ENCODE results near the gene SH3RF1. TPM values are rescaled to one million over a fixed set of nuclear protein-coding genes. Genes with fewer than 3 reads are reported as not detected.

The SH3RF1 gene
- total and polyA plus RNA-seq, 4 donors, result 5.3 to 33.1 (median 16.3) TPM

GRCh38 chr4:169275180-169275579 lies 4.4 kb upstream of the SH3RF1 start:
- DNase-seq (no peak), ATAC-seq (ENCODE audit: insufficient read depth, low FRiP score) (no peak)
- Histone ChIP-seq H3K9ac (ENCODE audit: insufficient read depth in 1 of 2, low read length in 2 of 2) (no peak overlapping the region), H3K4me1 (ENCODE audit: control insufficient read depth in 5 of 5, insufficient read depth in 5 of 5, low read length in 5 of 5) (peaks cover 0 to 21% (median 7%) of the 10 kb centered on the region in 5 donors), H3K36me3 (ENCODE audit: control insufficient read depth in 4 of 4, insufficient read depth in 4 of 4, low read length in 4 of 4) (peaks cover 0 to 5% (median 0%) of the 10 kb centered on the region in 4 donors), H3K9me3 (ENCODE audit: control insufficient read depth in 4 of 4, insufficient read depth in 3 of 4, low read length in 3 of 4) (no peaks in the 10 kb centered on the region), H3K27me3 (ENCODE audit: control insufficient read depth in 3 of 3, insufficient read depth in 3 of 3, low read length in 2 of 3) (no peaks in the 10 kb centered on the region), H3K27ac (ENCODE audit: low read depth in 1 of 2, low read length in 1 of 2) (no peak overlapping the region), H3K4me3 (no peak overlapping the region)
- WGBS, 2 donors, result 50 to 53% methylated on average over 2 of the region's 2 CpGs
- no peak for TF ChIP-seq CTCF (IDR thresholded peaks at IDR 0.05; ENCODE audit: control extremely low read depth, extremely low read depth)

- Histone ChIP-seq H3K36me3 (ENCODE audit: control insufficient read depth in 4 of 4, insufficient read depth in 4 of 4, low read length in 4 of 4) (peaks cover 0 to 5% (median 0%) of the 10 kb centered on the region in 4 donors), H3K27ac (ENCODE audit: low read depth in 1 of 2, low read length in 1 of 2) (no peak overlapping the region), H3K9ac (ENCODE audit: insufficient read depth in 1 of 2, low read length in 2 of 2) (no peak overlapping the region), H3K9me3 (ENCODE audit: control insufficient read depth in 4 of 4, insufficient read depth in 3 of 4, low read length in 3 of 4) (no peaks in the 10 kb centered on the region), H3K4me3 (no peak overlapping the region), H3K4me1 (ENCODE audit: control insufficient read depth in 5 of 5, insufficient read depth in 5 of 5, low read length in 5 of 5) (peaks cover 0 to 21% (median 7%) of the 10 kb centered on the region in 5 donors), H3K27me3 (ENCODE audit: control insufficient read depth in 3 of 3, insufficient read depth in 3 of 3, low read length in 2 of 3) (no peaks in the 10 kb centered on the region)
- WGBS, 2 donors, result 76 to 77% methylated on average over 3 of the region's 3 CpGs
- TF ChIP-seq CTCF (IDR thresholded peaks at IDR 0.05; ENCODE audit: control extremely low read depth, extremely low read depth), result no peak
- DNase-seq, result no peak
- ATAC-seq (ENCODE audit: insufficient read depth, low FRiP score), result no peak
Measured at GRCh38 chr4:169274033-169274432, 3.3 kb upstream of the SH3RF1 start.

DNA sequence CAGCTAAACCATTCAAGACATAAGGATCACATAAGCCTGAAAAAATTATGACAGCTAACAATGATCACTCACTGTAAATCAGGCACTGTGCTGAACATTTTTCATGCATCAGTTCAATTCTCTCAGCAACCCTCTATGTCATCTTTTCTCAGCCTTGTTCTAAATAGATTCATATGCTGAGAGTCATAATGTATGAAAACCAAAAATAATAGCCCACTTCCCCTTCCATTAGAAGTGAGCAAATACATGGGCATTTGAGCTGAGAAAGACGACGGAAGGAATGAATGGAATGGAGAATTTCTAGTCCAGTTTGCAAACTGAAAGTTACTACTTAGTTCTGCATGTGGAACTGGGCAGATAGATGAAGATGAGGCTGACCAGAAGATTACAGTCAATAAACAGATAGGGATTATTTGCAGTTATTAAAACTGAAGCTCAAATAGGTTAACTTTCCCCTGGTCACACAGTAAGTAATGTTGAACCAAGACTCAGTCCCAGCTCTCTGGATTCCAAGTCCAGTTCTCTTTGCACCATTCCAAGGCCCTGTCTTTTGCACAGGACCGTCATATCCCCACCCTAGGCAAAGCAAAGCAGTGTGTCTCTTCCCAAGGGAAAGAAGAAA lies 1.6 kb upstream of the SH3RF1 start:
- ATAC-seq (ENCODE audit: insufficient read depth, low FRiP score) (no peak), DNase-seq (peak in 2 of 3 donors; percentile 34 to 44)
- H3K4me3 ChIP-seq, result no peak overlapping the region
- peaks cover 0 to 27% (median 9%) of the 10 kb centered on the region in 5 donors for H3K4me1 ChIP-seq (ENCODE audit: control insufficient read depth in 5 of 5, insufficient read depth in 5 of 5, low read length in 5 of 5)
- TF ChIP-seq CTCF (IDR thresholded peaks at IDR 0.05; ENCODE audit: control extremely low read depth, extremely low read depth), result no peak
- H3K27me3 ChIP-seq (ENCODE audit: control insufficient read depth in 3 of 3, insufficient read depth in 3 of 3, low read length in 2 of 3), result no peaks in the 10 kb centered on the region
- H3K36me3 ChIP-seq (ENCODE audit: control insufficient read depth in 4 of 4, insufficient read depth in 4 of 4, low read length in 4 of 4), result peaks cover 0 to 8% (median 2%) of the 10 kb centered on the region in 4 donors
- peak overlapping the region in 1 of 2 donors; percentile 27 for H3K27ac ChIP-seq (ENCODE audit: low read depth in 1 of 2, low read length in 1 of 2)
- 48% methylated on average over 3 of the region's 3 CpGs for WGBS, 2 donors
- H3K9ac ChIP-seq (ENCODE audit: insufficient read depth in 1 of 2, low read length in 2 of 2), result no peak overlapping the region
- H3K9me3 ChIP-seq (ENCODE audit: control insufficient read depth in 4 of 4, insufficient read depth in 3 of 4, low read length in 3 of 4), result no peaks in the 10 kb centered on the region

- peak overlapping the region; percentile 88 for H3K4me3 ChIP-seq
- peaks cover 0 to 8% (median 2%) of the 10 kb centered on the region in 4 donors for H3K36me3 ChIP-seq (ENCODE audit: control insufficient read depth in 4 of 4, insufficient read depth in 4 of 4, low read length in 4 of 4)
- WGBS, 2 donors, result 20 to 24% methylated on average over 11 of the region's 11 CpGs
- DNase-seq, result no peak
- peak overlapping the region in 1 of 2 donors; percentile 34 for H3K9ac ChIP-seq (ENCODE audit: insufficient read depth in 1 of 2, low read length in 2 of 2)
- TF ChIP-seq CTCF (IDR thresholded peaks at IDR 0.05; ENCODE audit: control extremely low read depth, extremely low read depth), result no peak
- H3K27me3 ChIP-seq (ENCODE audit: control insufficient read depth in 3 of 3, insufficient read depth in 3 of 3, low read length in 2 of 3), result no peaks in the 10 kb centered on the region
- H3K4me1 ChIP-seq (ENCODE audit: control insufficient read depth in 5 of 5, insufficient read depth in 5 of 5, low read length in 5 of 5), result peaks cover 0 to 33% (median 9%) of the 10 kb centered on the region in 5 donors
- ATAC-seq (ENCODE audit: insufficient read depth, low FRiP score), result no peak
- no peaks in the 10 kb centered on the region for H3K9me3 ChIP-seq (ENCODE audit: control insufficient read depth in 4 of 4, insufficient read depth in 3 of 4, low read length in 3 of 4)
- peak overlapping the region in 1 of 2 donors; percentile 97 for H3K27ac ChIP-seq (ENCODE audit: low read depth in 1 of 2, low read length in 1 of 2)
Measured at GRCh38 chr4:169271692-169272007, 894 bp upstream of the SH3RF1 start.

Data from lung (tissue), 12 donors.